Calu3 (cell line): Measurements from ENCODE around the gene CHD5. TPM values are rescaled to one million over a fixed set of nuclear protein-coding genes. Genes with fewer than 3 reads are reported as not detected.

ENCODE experiments used
- BruUV-seq: library from RNA; stranded (reverse); fragments of 400-500 nt; replicated peaks from 2 replicates; lab custom pipeline; 2021; lab: Mats Ljungman, UMichigan
- CTCF ChIA-PET: fragments of 300-600 bp; sonication (Branson Sonifier 250); formaldehyde crosslinking; loops from one replicate; lab custom pipeline; 2022; ENCODE audit warnings: antibody characterized with exemption; lab: Charles Lee
- DNase-seq: peaks from one replicate; pipeline ENCODE4 v3.0.0; 2022
- H3K27ac Mint-ChIP-seq: one replicate; pipeline ENCODE4 v1.8.0; 2022; ENCODE audit warnings: mixed read lengths; ENCODE audit not compliant: unreplicated experiment
- H3K27me3 Mint-ChIP-seq: one replicate; pipeline ENCODE4 v1.8.0; 2022; ENCODE audit warnings: mixed read lengths; ENCODE audit not compliant: unreplicated experiment
- H3K36me3 Mint-ChIP-seq: one replicate; pipeline ENCODE4 v1.8.0; 2022; ENCODE audit warnings: mild to moderate bottlenecking, moderate library complexity, mixed read lengths; ENCODE audit not compliant: insufficient read depth, unreplicated experiment
- H3K4me1 Mint-ChIP-seq: one replicate; pipeline ENCODE4 v1.8.0; 2022; ENCODE audit warnings: mild to moderate bottlenecking, low read depth, mixed read lengths; ENCODE audit not compliant: unreplicated experiment
- H3K4me3 Mint-ChIP-seq: one replicate; pipeline ENCODE4 v1.8.0; 2022; ENCODE audit warnings: mild to moderate bottlenecking, low read depth, moderate library complexity, mixed read lengths; ENCODE audit not compliant: unreplicated experiment
- H3K9me3 Mint-ChIP-seq: one replicate; pipeline ENCODE4 v1.8.0; 2022; ENCODE audit warnings: low read depth, mixed read lengths; ENCODE audit not compliant: unreplicated experiment
- intact Hi-C: fragments of 100-400 bp; cut with micrococcal nuclease; formaldehyde crosslinking; loops from one replicate; pipeline ENCODE4 v1.10.0; 2022; ENCODE audit not compliant: unreplicated experiment
- total RNA-seq: library from RNA; stranded (reverse); gene quantifications from 2 replicates; pipeline ENCODE4 v1.2.3, GENCODE V29; 2022
- TF ChIP-seq, protein P1 (sequence below): fragments of 200-600 bp; IDR thresholded peaks from one replicate; pipeline ENCODE4 v1.8.0; 2022; ENCODE audit warnings: antibody characterized with exemption; ENCODE audit not compliant: unreplicated experiment

Gene CHD5
- total RNA-seq, 1 experiment from 2014 or later: 0.28 TPM

DNA sequence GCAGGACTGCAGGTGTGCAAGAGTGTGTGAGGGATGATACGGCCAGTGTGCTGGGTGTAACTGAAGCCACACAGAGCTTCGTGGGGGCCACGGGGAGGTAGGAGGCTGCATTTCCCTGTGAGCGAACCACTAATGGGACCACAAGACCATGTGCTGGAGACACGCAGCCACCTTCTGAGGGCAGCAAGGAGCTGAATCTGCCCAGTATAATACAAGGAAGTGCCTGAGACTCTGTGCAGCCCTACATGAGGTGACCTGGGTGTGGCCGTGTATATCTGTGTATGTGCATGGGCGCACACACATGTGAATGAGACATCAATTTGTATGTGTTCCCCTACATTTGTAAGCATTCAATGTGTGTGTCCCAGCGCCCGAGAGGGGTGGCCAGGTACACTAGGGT lies 50.8 kb downstream of the CHD5 start:
- no TSS peak for BruUV-seq
- no peak for DNase-seq
- Mint-ChIP-seq H3K36me3 (peaks cover 5% of the 10 kb centered on the region), H3K27ac (no peak overlapping the region), H3K4me1 (peaks cover 7% of the 10 kb centered on the region), H3K4me3 (no peak overlapping the region), H3K27me3 (peaks cover 70% of the 10 kb centered on the region), H3K9me3 (peaks cover 10% of the 10 kb centered on the region)
- intact Hi-C loops: no loop called here
- TF ChIP-seq, protein P1, sequence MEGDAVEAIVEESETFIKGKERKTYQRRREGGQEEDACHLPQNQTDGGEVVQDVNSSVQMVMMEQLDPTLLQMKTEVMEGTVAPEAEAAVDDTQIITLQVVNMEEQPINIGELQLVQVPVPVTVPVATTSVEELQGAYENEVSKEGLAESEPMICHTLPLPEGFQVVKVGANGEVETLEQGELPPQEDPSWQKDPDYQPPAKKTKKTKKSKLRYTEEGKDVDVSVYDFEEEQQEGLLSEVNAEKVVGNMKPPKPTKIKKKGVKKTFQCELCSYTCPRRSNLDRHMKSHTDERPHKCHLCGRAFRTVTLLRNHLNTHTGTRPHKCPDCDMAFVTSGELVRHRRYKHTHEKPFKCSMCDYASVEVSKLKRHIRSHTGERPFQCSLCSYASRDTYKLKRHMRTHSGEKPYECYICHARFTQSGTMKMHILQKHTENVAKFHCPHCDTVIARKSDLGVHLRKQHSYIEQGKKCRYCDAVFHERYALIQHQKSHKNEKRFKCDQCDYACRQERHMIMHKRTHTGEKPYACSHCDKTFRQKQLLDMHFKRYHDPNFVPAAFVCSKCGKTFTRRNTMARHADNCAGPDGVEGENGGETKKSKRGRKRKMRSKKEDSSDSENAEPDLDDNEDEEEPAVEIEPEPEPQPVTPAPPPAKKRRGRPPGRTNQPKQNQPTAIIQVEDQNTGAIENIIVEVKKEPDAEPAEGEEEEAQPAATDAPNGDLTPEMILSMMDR: no peak
- CTCF ChIA-PET: no interaction called here

DNA sequence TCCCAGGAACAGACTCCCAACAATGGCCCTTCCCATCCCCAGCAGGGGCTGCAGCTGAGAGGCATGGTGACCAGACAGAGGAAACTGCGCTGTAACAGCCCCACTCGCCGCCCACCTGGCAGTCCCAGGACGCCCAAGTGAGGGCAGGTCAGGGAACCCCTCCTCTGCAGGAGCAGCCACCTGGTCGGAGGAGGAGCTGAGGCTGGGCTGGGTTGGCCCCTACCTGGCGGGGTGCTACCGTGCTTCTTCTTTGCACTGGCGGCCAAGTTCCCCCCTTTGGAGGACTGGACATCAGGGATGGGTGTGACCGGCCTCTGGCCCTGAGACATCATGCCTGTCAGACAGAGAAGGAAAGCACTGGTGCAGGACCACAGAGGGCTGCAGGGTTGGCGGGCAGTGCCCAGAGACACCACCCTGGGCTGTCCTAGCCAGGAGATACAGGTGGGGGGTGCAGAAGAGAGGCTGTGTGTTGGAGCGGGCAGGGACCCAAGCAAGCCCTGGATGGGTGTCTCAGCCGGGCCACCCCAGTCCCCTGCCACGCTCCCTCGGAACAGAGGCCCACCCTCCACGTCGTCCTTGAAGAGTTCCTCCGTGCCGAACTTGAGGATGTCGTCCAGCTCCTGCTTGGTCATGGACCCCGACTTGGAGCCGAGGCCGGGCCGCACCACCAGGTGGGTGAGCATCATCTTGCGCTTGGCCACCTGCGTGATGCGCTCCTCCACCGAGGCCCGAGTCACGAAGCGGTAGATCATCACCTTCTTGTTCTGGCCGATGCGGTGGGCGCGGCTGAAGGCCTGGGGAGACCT lies 51.6 kb downstream of the CHD5 start:
- peaks cover 7% of the 10 kb centered on the region for H3K4me1 Mint-ChIP-seq
- TF ChIP-seq, protein P1: no peak
- no peak overlapping the region for H3K4me3 Mint-ChIP-seq
- H3K27ac Mint-ChIP-seq: no peak overlapping the region
- BruUV-seq: no TSS peak
- CTCF ChIA-PET: no interaction called here
- H3K27me3 Mint-ChIP-seq: peaks cover 62% of the 10 kb centered on the region
- intact Hi-C loops: no loop called here
- peaks cover 5% of the 10 kb centered on the region for H3K36me3 Mint-ChIP-seq
- H3K9me3 Mint-ChIP-seq: peaks cover 10% of the 10 kb centered on the region
- no peak for DNase-seq

DNA sequence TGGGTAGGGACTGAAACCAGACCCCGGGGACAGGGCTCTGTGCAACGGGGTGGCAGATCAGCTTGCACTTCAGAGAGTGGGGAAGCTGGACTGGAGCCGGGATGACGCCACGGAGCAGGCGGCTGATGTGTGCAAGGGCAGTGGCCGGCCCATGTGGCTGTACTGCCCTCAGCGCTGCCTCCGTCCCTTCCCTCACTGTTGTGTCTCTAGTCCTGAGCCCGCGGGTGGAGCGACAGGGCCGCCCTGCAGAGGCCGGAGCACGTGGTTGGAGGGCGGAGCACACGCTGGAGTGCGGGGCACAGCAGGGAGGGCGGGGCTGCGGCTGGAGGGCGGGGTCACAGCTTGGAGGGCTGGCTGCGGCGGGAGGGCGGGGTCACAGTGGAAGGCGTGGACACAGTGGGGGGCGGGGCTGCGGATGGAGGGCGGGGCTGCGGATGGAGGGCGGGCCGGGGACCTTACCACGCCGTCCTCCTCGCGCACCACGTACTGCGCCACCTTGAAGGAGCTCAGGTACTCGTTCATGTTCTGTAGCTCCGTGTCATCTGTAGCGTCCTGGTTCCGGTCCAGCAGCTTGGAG lies 52.4 kb downstream of the CHD5 start:
- intact Hi-C loops: no loop called here
- Mint-ChIP-seq H3K27ac (no peak overlapping the region), H3K4me1 (peaks cover 7% of the 10 kb centered on the region), H3K36me3 (peaks cover 5% of the 10 kb centered on the region), H3K27me3 (peaks cover 54% of the 10 kb centered on the region), H3K9me3 (peaks cover 7% of the 10 kb centered on the region), H3K4me3 (no peak overlapping the region)
- BruUV-seq: no TSS peak
- TF ChIP-seq, protein P1: no peak
- no peak for DNase-seq
- CTCF ChIA-PET: interaction anchor here (1.0 kb wide), 1 partner anchor 8 kb away, joined by 3 read pairs; no protein-coding TSS in a partner anchor

DNA sequence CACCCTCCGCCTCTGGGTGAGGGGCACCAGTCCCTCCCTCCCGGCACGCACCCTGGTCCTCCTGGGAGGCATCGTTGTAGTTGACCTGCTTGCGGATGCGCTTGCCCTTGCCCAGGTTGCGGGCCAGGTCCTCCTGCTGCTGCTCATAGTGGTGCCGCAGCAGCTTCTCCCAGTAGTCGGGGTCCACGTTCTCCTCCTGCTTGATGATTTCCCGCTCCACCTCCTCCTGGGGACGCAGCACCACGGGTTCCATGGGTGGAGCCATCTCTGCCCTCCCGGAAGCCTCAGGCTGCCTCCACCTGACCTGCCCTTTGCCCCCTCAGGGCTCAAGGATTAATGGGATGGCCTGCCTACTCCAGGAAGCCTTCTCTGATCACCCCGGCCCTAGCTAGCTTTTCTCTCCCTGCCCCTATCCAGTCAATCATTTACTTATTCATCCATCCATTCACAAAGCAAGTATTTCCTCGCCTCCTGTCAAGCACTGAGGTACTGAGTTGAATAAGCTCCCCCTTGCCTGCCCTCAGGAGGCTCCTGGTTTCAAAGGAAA lies 53.5 kb downstream of the CHD5 start:
- Mint-ChIP-seq H3K27me3 (peaks cover 43% of the 10 kb centered on the region), H3K9me3 (no peaks in the 10 kb centered on the region), H3K36me3 (peaks cover 5% of the 10 kb centered on the region), H3K4me3 (no peak overlapping the region), H3K4me1 (peaks cover 7% of the 10 kb centered on the region), H3K27ac (no peak overlapping the region)
- TF ChIP-seq, protein P1: no peak
- no peak for DNase-seq
- intact Hi-C loops: no loop called here
- BruUV-seq: no TSS peak
- CTCF ChIA-PET: no interaction called here
